PC-3 (cell line): Measurements from ENCODE around the gene PGP. TPM values are rescaled to one million over a fixed set of nuclear protein-coding genes. Genes with fewer than 3 reads are reported as not detected.

ENCODE experiments used
- ATAC-seq: fragments of 200-7000 bp; cut with Tn5 transposase; 2 replicates; pipeline ENCODE4 v1.9.1; 2020; ENCODE audit warnings: mild to moderate bottlenecking, moderate library complexity
- BruUV-seq: library from RNA; stranded (reverse); fragments of 400-500 nt; replicated peaks from 2 replicates; lab custom pipeline; 2021; lab: Mats Ljungman, UMichigan
- CTCF ChIA-PET: fragments of 300-600 bp; sonication (Branson Sonifier 250); formaldehyde crosslinking; loops from one replicate; lab custom pipeline; 2022; ENCODE audit warnings: antibody characterized with exemption; lab: Charles Lee
- POLR2A ChIA-PET: fragments of 300-600 bp; sonication (Branson Sonifier 250); formaldehyde crosslinking; loops from one replicate; lab custom pipeline; 2022; ENCODE audit warnings: antibody characterized with exemption; ENCODE audit not compliant: unreplicated experiment; lab: Charles Lee
- DNase-seq: peaks from one replicate; pipeline ENCODE4 v3.0.0-alpha.2; 2015
- H2AFZ ChIP-seq: fragments of 300-600 bp; sonication (generic); 2 replicates; pipeline ENCODE4 v1.6.0; 2016; ENCODE audit warnings: antibody characterized with exemption, low read length
- H3F3A ChIP-seq: fragments of 300-600 bp; sonication (generic); one replicate; pipeline ENCODE4 v1.6.0; 2017; ENCODE audit warnings: antibody characterized with exemption, low read length, control low read depth, mild to moderate bottlenecking; ENCODE audit not compliant: unreplicated experiment
- H3K27ac ChIP-seq: fragments of 300-600 bp; sonication (generic); 2 replicates; pipeline ENCODE4 v1.5.1; 2016; ENCODE audit warnings: mild to moderate bottlenecking, low read length
- H3K27me3 ChIP-seq: fragments of 300-600 bp; sonication (generic); 2 replicates; pipeline ENCODE4 v1.6.1; 2016; ENCODE audit warnings: low read length, mixed read lengths
- H3K36me3 ChIP-seq: fragments of 300-600 bp; sonication (generic); 2 replicates; pipeline ENCODE4 v1.6.1; 2016; ENCODE audit warnings: low read depth, mixed run types, low read length, mixed read lengths
- H3K4me1 ChIP-seq: fragments of 300-600 bp; sonication (generic); 2 replicates; pipeline ENCODE4 v1.5.1; 2016; ENCODE audit warnings: low read length; ENCODE audit not compliant: insufficient read depth
- H3K4me2 ChIP-seq: fragments of 300-600 bp; sonication (generic); 2 replicates; pipeline ENCODE4 v1.6.0; 2016; ENCODE audit warnings: low read length
- H3K4me3 ChIP-seq: fragments of 300-600 bp; sonication (generic); 2 replicates; pipeline ENCODE4 v1.5.1; 2016; ENCODE audit warnings: mild to moderate bottlenecking, low read length, mixed read lengths
- H3K79me2 ChIP-seq: fragments of 300-600 bp; sonication (generic); 2 replicates; pipeline ENCODE4 v1.6.1; 2017; ENCODE audit warnings: low read length, mixed read lengths
- H3K9ac ChIP-seq: fragments of 300-600 bp; sonication (generic); 2 replicates; pipeline ENCODE4 v1.6.0; 2016; ENCODE audit warnings: mild to moderate bottlenecking, low read length
- H3K9me2 ChIP-seq: fragments of 300-600 bp; sonication (generic); replicated peaks from 2 replicates; pipeline ENCODE4 v1.6.1; 2016; ENCODE audit warnings: mixed run types, low read length, mixed read lengths
- H3K9me3 ChIP-seq: fragments of 300-600 bp; sonication (generic); 2 replicates; pipeline ENCODE4 v1.6.1; 2016; ENCODE audit warnings: low read length, mixed read lengths
- H4K20me1 ChIP-seq: fragments of 300-600 bp; sonication (generic); 2 replicates; pipeline ENCODE4 v1.6.1; 2016; ENCODE audit warnings: low read length, mixed read lengths
- CTCF ChIP-seq: fragments of 300-600 bp; sonication (generic); conservative IDR thresholded peaks from 2 replicates; pipeline ENCODE4 v1.5.1; 2017; ENCODE audit warnings: antibody characterized with exemption, low read depth, mild to moderate bottlenecking, low read length
- EZH2 ChIP-seq: fragments of 300-600 bp; sonication (generic); IDR thresholded peaks from one replicate; pipeline ENCODE4 v1.6.1; 2017; ENCODE audit warnings: antibody characterized with exemption, mild to moderate bottlenecking, low read length; ENCODE audit not compliant: unreplicated experiment
- EZH2phosphoT487 ChIP-seq: fragments of 300-600 bp; sonication (generic); IDR thresholded peaks from 2 replicates; pipeline ENCODE4 v1.6.1; 2018; ENCODE audit warnings: mild to moderate bottlenecking, antibody characterized with exemption, low read length, borderline replicate concordance
- intact Hi-C: fragments of 100-400 bp; cut with micrococcal nuclease; formaldehyde crosslinking; loops from 2 replicates; pipeline ENCODE4 v1.9.0; 2023
- total RNA-seq: library from RNA; depleted of rRNA; stranded (reverse); fragments of >200 nt; gene quantifications from 2 replicates; pipeline ENCODE4 v1.2.3, GENCODE V29; 2014

Gene PGP
- total RNA-seq, 1 experiment from 2014 or later = 46.0 TPM

- Histone ChIP-seq H3K27ac (no peak overlapping the region), H3K27me3 (no peaks in the 10 kb centered on the region), H3K4me1 (no peaks in the 10 kb centered on the region), H3K36me3 (no peaks in the 10 kb centered on the region), H3F3A (no peaks in the 10 kb centered on the region), H4K20me1 (no peaks in the 10 kb centered on the region), H2AFZ (no peak overlapping the region), H3K79me2 (no peaks in the 10 kb centered on the region), H3K9me3 (no peaks in the 10 kb centered on the region), H3K9ac (no peak overlapping the region), H3K9me2 (no peaks in the 10 kb centered on the region), H3K4me3 (no peak overlapping the region), H3K4me2 (no peak overlapping the region)
- no peak for TF ChIP-seq EZH2phosphoT487
- POLR2A ChIA-PET = no interaction called here
- DNase-seq (no peak), ATAC-seq (no peak)
- CTCF ChIA-PET = no interaction called here
- BruUV-seq = no TSS peak
- intact Hi-C loops = no loop called here
Measured at GRCh38 chr16:2187212-2187611, 27.4 kb downstream of the PGP start.

GRCh38 chr16:2186505-2186904 is 28.1 kb downstream of the PGP start:
- Histone ChIP-seq H3K27me3 (no peaks in the 10 kb centered on the region), H3K9me3 (no peaks in the 10 kb centered on the region), H2AFZ (no peak overlapping the region), H3K79me2 (no peaks in the 10 kb centered on the region), H3K27ac (no peak overlapping the region), H3K4me3 (no peak overlapping the region), H3F3A (no peaks in the 10 kb centered on the region), H3K36me3 (no peaks in the 10 kb centered on the region), H3K9ac (no peak overlapping the region), H4K20me1 (no peaks in the 10 kb centered on the region), H3K4me2 (no peak overlapping the region), H3K4me1 (no peaks in the 10 kb centered on the region), H3K9me2 (no peaks in the 10 kb centered on the region)
- CTCF ChIA-PET = no interaction called here
- POLR2A ChIA-PET = no interaction called here
- ATAC-seq = no peak
- TF ChIP-seq CTCF (no peak), EZH2 (no peak), EZH2phosphoT487 (no peak)
- no TSS peak for BruUV-seq
- DNase-seq = no peak
- intact Hi-C loops = no loop called here

GRCh38 chr16:2186064-2186463 is 28.6 kb downstream of the PGP start:
- CTCF ChIA-PET = no interaction called here
- no peak for TF ChIP-seq CTCF
- TF ChIP-seq EZH2phosphoT487 = no peak
- BruUV-seq = no TSS peak
- Histone ChIP-seq H3F3A (no peaks in the 10 kb centered on the region), H3K4me1 (no peaks in the 10 kb centered on the region), H3K27ac (no peak overlapping the region), H3K9me3 (no peaks in the 10 kb centered on the region), H3K4me2 (no peak overlapping the region), H2AFZ (no peak overlapping the region), H3K9ac (no peak overlapping the region), H3K9me2 (no peaks in the 10 kb centered on the region), H3K4me3 (no peak overlapping the region), H3K36me3 (no peaks in the 10 kb centered on the region), H4K20me1 (no peaks in the 10 kb centered on the region), H3K79me2 (no peaks in the 10 kb centered on the region), H3K27me3 (no peaks in the 10 kb centered on the region)
- intact Hi-C loops = no loop called here
- POLR2A ChIA-PET = no interaction called here
- ATAC-seq (no peak), DNase-seq (no peak)
